IPS-18a (cell line): ENCODE results near the gene AGBL1.

Experiments
- H3K27ac ChIP-seq: one replicate; pipeline ENCODE4 v1.5.1; 2013; ENCODE audit warnings: low read length
- H3K27me3 ChIP-seq: one replicate; pipeline ENCODE4 v1.6.1; 2013; ENCODE audit warnings: mild to moderate bottlenecking, low read length; ENCODE audit not compliant: control insufficient read depth, insufficient read depth
- H3K36me3 ChIP-seq: one replicate; pipeline ENCODE4 v1.6.1; 2013; ENCODE audit warnings: low read depth, low read length; ENCODE audit not compliant: control insufficient read depth
- H3K4me1 ChIP-seq: one replicate; pipeline ENCODE4 v1.6.1; 2013; ENCODE audit warnings: low read depth, low read length; ENCODE audit not compliant: control insufficient read depth
- H3K4me3 ChIP-seq: one replicate; pipeline ENCODE4 v1.5.1; 2013; ENCODE audit warnings: low read length
- H3K9ac ChIP-seq: one replicate; pipeline ENCODE4 v1.6.1; 2013; ENCODE audit warnings: mild to moderate bottlenecking, low read length, moderate library complexity
- H3K9me3 ChIP-seq: one replicate; pipeline ENCODE4 v1.6.1; 2013; ENCODE audit warnings: low read depth, low read length; ENCODE audit not compliant: control insufficient read depth

AGBL1 gene

DNA sequence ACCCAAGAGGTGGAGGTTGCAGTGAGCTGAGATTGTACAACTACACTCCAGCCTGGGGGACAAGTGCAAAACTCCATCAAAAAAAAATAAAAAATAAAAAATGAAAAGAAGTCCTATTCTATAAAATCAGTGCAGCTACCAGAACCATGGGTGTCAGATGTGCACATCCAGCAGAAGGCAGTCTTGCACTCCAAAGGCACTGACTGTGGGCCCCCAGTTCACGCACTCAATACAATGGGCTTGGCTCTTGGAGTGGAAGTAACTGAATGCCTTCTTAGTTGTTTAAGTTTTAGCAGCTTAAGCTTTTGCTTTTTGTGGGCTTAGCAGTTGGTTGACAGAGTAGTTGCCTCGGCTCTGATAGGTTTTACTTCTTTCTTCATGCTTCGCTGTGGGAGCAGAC is 141.4 kb downstream of the AGBL1 start:
- no peaks in the 10 kb centered on the region for H3K4me1 ChIP-seq
- no peak overlapping the region for H3K4me3 ChIP-seq
- H3K36me3 ChIP-seq: no peaks in the 10 kb centered on the region
- no peak overlapping the region for H3K27ac ChIP-seq
- no peak overlapping the region for H3K9ac ChIP-seq
- H3K27me3 ChIP-seq: no peaks in the 10 kb centered on the region
- no peaks in the 10 kb centered on the region for H3K9me3 ChIP-seq

DNA sequence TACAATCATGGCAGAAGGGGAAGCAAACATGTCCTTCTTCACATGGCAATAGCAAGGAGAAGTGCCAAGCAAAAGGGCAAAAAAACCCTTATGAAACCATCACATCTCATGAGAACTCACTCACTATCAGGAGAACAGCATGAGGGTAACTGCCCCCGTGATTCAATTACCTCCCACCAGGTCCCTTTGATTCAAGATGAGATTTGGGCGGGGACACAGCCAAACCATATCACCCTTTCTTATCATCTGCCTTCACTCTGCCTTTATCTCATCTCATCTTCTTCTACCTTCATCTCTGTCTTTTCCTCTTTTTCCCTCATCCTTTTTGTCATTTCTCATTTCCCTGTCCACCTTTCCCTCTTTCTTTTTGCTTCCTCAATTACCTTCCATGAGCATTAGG is 149.6 kb downstream of the AGBL1 start:
- no peak overlapping the region for H3K27ac ChIP-seq
- no peak overlapping the region for H3K4me3 ChIP-seq
- no peaks in the 10 kb centered on the region for H3K27me3 ChIP-seq
- no peaks in the 10 kb centered on the region for H3K36me3 ChIP-seq
- H3K9ac ChIP-seq: no peak overlapping the region
- peaks cover 10% of the 10 kb centered on the region for H3K4me1 ChIP-seq
- no peaks in the 10 kb centered on the region for H3K9me3 ChIP-seq

DNA sequence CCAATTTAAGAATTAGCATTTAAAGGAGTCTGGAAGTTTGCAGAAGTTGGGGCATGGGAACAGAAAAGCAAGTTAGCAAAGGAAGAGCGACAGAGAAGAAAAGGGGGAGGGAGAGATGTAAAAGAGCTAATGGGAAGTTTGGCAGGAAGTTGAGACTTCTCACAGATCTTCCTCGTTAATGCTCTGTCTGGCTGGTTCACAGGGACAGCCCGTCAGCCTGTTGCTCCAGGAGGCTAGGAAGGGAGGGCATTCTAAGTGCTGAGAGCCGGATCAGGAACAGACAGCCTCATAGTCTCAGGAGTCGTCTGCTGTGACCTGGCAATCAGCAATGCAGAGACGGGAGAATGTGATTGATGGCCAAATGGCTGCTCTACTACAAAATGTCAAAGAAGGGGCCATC is 150.3 kb downstream of the AGBL1 start:
- Histone ChIP-seq H3K27me3 (no peaks in the 10 kb centered on the region), H3K9me3 (no peaks in the 10 kb centered on the region), H3K4me3 (no peak overlapping the region), H3K9ac (no peak overlapping the region), H3K4me1 (peaks cover 10% of the 10 kb centered on the region), H3K36me3 (no peaks in the 10 kb centered on the region), H3K27ac (no peak overlapping the region)

DNA sequence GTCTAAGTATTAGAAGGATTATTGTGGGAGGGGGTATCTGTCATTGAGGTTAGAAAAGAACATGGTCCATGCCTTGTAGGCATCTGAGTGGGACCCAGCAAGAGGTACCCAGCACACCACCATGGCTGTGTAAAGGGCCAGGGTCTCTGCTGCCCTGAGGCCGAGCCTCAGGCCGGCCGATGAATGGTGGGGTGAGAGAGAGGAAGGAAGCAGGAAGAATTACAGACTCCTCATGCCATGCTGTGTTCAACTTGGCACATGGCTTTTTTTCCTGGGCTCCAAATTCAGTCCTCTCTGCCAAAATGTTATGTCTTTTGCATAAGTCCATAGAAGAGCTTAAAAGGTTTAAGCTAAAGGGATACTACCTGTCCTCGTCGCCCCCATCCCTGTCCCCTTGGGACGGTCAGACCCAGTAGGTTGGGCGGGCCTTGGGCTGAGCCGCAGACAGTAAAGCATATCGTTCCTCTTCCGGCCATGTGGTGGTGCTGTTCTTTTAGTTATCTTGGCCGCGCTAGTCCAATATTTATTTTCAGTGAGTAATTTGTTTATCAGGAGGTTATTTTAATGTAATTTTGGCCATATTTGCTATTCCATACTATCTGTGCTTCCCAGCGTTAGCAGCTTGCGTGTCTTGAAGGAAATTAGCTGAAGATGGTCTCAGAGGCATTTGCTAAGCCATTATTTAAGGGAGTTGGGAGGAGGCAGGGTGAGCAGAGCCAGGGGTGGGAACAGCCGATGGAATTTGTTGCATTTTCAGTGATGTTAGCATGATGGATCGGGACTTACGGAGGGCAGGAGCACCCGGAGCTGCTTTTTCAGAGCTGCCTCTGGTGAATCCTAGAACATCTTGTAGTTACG is 152.4 kb downstream of the AGBL1 start:
- Histone ChIP-seq H3K4me1 (peaks cover 22% of the 10 kb centered on the region), H3K4me3 (peak overlapping the region; percentile 45), H3K9ac (peak overlapping the region; percentile 4), H3K36me3 (no peaks in the 10 kb centered on the region), H3K27me3 (no peaks in the 10 kb centered on the region), H3K9me3 (no peaks in the 10 kb centered on the region), H3K27ac (no peak overlapping the region)

DNA sequence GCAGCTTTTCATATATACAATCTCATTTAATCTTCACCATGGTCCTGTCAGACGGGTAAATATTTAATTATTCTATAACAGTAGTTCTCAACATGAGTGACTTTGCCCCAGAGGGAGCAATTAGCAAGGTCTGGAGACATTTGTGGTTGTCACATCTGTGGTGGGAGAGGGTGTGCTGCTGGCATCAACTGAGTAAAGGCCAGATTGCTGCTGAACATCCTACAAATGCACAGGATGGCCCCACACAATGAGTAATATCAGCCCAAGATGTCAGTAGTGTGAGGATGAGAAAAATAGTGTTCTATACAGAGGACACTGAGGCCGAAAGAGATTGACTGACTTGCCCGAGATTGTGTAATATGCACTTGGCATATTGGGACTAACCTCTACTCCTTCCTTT is 156.0 kb downstream of the AGBL1 start:
- Histone ChIP-seq H3K9ac (no peak overlapping the region), H3K4me1 (peaks cover 31% of the 10 kb centered on the region), H3K27me3 (no peaks in the 10 kb centered on the region), H3K36me3 (no peaks in the 10 kb centered on the region), H3K9me3 (no peaks in the 10 kb centered on the region), H3K27ac (no peak overlapping the region), H3K4me3 (no peak overlapping the region)

DNA sequence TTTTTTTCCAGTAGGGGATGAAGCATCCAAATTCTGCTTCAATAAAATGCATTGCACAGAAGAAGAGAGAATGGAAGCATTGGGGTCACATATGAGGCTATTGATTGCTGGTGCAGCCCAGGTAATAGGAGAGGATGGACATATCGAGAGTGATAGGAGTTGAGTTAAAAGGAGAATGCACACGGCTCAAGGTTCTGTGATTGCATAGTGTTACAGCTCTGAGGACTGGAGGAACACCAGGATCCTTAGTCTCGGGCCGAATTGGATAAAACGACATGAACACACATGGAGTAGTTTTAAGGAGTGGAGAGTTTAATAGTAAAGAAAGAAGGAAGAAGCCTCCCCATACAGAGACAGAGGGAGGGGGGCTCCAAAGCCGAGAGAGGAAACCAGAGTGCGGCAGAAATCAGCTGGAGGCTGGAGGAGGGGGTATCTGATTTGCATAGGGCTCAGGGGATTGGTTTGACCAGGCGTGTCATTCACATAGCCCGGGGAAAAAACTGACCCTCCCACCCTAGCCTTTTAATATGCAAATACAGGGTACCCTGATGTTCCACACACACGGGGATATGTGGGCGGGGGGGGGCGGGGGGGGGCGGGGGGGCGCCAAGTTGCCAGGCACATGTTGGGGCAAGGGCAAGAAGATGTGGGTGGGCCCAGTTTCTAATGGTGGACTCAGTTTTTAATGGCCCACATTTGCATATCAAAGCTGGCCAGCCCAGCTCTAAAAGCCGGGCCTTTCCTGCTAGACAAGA is 156.9 kb downstream of the AGBL1 start:
- H3K36me3 ChIP-seq: no peaks in the 10 kb centered on the region
- no peak overlapping the region for H3K9ac ChIP-seq

DNA sequence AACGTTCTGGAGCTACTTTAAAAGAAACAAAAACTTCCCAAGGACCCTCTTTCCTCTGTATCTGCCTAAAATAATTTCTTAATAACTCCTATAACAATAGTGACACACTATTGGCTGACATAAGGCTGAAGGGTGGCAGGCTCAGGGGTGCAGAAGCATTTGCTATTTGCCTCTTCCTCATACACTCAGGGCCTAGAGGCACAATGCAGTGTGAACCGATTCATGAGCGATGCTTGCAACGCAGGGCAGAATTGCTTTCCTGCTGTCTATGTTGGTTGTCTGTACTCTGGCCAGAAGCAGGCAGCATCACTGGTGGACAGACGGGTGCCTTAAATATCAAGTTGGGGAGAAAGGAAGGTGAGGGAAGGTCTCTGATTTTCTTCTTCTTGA is 157.4 kb downstream of the AGBL1 start:
- peak overlapping the region; percentile 21 for H3K4me3 ChIP-seq
- peaks cover 28% of the 10 kb centered on the region for H3K4me1 ChIP-seq
- H3K9ac ChIP-seq: no peak overlapping the region
- H3K27me3 ChIP-seq: no peaks in the 10 kb centered on the region
- H3K9me3 ChIP-seq: no peaks in the 10 kb centered on the region
- H3K36me3 ChIP-seq: no peaks in the 10 kb centered on the region
- no peak overlapping the region for H3K27ac ChIP-seq

More for the DNA sequence above, 156.9 kb downstream of the AGBL1 start:
- Histone ChIP-seq H3K4me1 (peaks cover 31% of the 10 kb centered on the region), H3K27me3 (no peaks in the 10 kb centered on the region), H3K4me3 (peak overlapping the region; percentile 43), H3K27ac (no peak overlapping the region), H3K9me3 (no peaks in the 10 kb centered on the region)

DNA sequence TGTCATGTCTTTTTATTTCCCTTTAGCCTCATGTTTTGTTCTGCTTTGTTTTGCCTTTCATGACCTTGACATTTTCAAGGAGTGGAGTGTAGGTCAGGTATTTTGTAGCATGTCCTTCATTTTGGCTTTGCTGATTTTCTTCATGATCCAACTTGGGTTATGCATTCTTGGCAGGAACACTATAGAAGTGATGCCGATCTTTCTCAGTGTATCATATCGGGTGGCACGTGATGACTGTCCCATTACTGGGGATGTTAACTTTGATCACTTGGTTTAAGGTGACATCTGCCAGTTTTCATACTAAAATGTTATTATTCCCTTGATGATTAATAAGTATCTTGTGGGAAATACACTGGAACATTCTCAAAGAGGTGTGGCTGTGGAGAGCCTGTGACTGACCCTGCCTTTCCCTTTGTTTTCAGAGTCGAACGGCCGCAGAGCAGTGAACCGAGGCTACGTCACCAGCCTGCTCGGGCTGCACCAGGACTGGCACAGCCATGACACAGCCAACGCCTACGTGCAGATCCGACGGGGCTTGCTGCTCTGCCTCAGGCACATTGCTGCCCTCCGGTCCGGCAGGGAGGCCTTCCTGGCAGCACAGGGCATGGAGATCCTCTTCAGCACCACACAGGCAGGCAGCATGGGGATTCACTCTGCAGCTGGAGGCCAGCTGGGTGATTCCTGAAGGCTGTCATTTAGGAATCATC is 167.7 kb downstream of the AGBL1 start:
- no peak overlapping the region for H3K27ac ChIP-seq
- H3K9me3 ChIP-seq: no peaks in the 10 kb centered on the region

DNA sequence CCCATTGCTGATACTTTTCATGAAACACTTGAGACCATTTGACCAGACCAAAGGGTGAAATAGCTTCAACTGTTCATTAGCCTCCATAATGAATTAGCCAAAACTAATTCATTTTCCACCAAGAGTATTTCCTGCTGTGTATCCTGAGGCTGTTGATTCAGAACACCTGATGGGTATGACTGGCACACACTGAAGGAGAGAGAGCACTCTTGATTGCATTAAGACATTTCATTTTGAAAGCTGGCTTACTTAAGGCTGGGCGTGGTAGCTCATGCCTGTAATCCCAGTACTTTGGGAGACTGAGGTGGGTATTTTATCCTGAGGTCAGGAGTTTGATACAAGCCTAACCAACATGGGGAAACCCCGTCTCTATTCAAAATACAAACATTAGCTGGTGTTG is 175.6 kb downstream of the AGBL1 start:
- Histone ChIP-seq H3K9me3 (no peaks in the 10 kb centered on the region), H3K27ac (no peak overlapping the region), H3K36me3 (no peaks in the 10 kb centered on the region), H3K9ac (no peak overlapping the region), H3K4me3 (no peak overlapping the region), H3K27me3 (no peaks in the 10 kb centered on the region), H3K4me1 (no peaks in the 10 kb centered on the region)

More for the DNA sequence above, 167.7 kb downstream of the AGBL1 start:
- Histone ChIP-seq H3K4me1 (no peaks in the 10 kb centered on the region), H3K36me3 (no peaks in the 10 kb centered on the region), H3K9ac (no peak overlapping the region), H3K4me3 (no peak overlapping the region), H3K27me3 (no peaks in the 10 kb centered on the region)

DNA sequence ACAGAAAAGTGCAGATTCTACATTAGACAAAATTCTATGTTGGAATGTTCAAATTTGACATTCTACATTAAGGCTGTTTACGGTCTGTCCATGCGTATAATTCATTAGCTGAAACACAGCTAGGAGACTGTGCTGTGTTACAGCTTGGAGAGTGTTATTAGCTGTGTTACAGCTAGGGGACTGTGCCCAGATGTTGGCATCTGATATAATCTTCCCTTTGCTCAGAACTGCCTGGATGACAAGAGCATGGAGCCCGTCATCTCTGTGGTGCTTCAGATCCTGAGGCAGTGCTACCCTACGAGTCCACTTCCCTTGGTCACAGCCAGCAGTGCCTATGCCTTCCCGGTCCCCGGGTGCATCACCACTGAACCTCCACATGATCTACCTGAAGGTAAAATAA is 177.0 kb downstream of the AGBL1 start:
- H3K27me3 ChIP-seq: no peaks in the 10 kb centered on the region
- no peak overlapping the region for H3K9ac ChIP-seq
- no peaks in the 10 kb centered on the region for H3K9me3 ChIP-seq
- H3K4me3 ChIP-seq: no peak overlapping the region
- no peak overlapping the region for H3K27ac ChIP-seq
- H3K36me3 ChIP-seq: no peaks in the 10 kb centered on the region
- H3K4me1 ChIP-seq: no peaks in the 10 kb centered on the region

DNA sequence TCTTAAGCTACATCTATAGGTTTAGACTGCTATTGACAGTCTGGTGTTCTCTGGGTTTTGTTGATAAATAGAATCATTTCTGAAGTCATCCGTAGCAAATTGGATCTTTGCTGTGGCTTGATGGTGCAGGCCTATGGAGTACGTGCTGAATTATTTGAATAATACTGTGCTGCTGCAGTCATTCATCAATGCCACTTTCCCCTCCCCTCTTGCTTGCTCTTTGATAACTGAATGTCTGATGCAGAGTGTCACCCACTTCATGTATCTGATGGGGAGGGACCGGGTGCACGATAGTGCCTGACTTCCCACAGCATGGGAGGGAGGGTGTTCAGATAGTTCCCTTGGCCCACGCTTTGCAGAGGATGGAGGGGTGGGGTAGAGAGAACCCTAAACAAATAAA is 179.9 kb downstream of the AGBL1 start:
- H3K27ac ChIP-seq: no peak overlapping the region
- H3K9ac ChIP-seq: no peak overlapping the region
- H3K27me3 ChIP-seq: no peaks in the 10 kb centered on the region
- H3K4me3 ChIP-seq: no peak overlapping the region
- H3K9me3 ChIP-seq: no peaks in the 10 kb centered on the region
- H3K36me3 ChIP-seq: no peaks in the 10 kb centered on the region
- H3K4me1 ChIP-seq: no peaks in the 10 kb centered on the region
